Epithelial cell of esophagus (primary cell): ENCODE measurements around the gene AGPAT3.

Source experiments
- DNase-seq: peaks from one replicate; pipeline ENCODE4 v3.0.0; 2010; ENCODE audit warnings: low read depth
- H3K4me3 ChIP-seq: 2 replicates; pipeline ENCODE4 v1.5.1; 2011; ENCODE audit warnings: mild to moderate bottlenecking, low read length, control low read depth
- CTCF ChIP-seq: IDR thresholded peaks from 2 replicates; pipeline ENCODE4 v1.5.1; 2011; ENCODE audit warnings: low read depth, mild to moderate bottlenecking, low read length, control low read depth, inconsistent platforms; ENCODE audit not compliant: insufficient read depth; ENCODE audit errors: missing control alignments

Gene AGPAT3

DNA sequence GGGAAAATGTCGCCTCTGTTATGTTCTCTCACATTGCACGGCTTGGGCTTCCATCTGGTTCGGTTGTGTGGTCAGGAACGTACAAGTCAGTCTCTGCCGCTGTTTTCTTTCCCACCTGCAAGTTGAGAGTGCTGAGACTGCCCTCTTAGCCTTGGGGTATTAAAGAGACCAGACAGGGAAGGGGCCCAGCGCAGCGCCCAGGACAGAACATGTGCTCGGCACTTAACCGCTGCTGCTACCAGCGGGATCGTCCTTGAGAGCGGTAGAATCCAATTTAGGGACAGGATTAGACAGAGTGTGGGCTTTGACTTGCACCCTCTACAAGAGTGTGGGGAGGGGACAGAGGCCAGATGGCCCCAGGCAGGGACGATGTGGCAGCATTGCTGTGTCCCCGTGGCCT is 17.7 kb upstream of the AGPAT3 start:
- no peak for DNase-seq
- no peak for TF ChIP-seq CTCF
- H3K4me3 ChIP-seq = no peak overlapping the region

DNA sequence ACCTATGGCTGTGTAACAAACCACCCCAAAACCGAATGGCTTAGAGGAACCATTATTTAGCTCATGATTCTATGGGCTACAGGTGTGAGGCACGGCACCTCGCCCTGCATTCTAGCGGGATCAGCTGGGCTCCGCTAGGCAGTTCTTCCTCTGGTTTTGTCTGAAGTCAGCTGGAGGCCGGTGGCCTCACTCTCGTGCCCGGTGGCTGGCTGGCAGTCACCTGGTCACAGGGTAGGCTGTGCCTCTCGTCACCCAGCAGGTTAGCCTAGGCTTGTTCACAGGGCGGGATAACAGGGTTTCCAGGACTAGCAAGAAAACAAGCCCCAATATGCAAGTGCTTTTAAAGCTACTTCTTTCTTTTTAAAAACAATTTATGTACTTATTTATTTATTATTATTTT is 16.3 kb upstream of the AGPAT3 start:
- TF ChIP-seq CTCF = no peak
- no peak overlapping the region for H3K4me3 ChIP-seq
- no peak for DNase-seq

DNA sequence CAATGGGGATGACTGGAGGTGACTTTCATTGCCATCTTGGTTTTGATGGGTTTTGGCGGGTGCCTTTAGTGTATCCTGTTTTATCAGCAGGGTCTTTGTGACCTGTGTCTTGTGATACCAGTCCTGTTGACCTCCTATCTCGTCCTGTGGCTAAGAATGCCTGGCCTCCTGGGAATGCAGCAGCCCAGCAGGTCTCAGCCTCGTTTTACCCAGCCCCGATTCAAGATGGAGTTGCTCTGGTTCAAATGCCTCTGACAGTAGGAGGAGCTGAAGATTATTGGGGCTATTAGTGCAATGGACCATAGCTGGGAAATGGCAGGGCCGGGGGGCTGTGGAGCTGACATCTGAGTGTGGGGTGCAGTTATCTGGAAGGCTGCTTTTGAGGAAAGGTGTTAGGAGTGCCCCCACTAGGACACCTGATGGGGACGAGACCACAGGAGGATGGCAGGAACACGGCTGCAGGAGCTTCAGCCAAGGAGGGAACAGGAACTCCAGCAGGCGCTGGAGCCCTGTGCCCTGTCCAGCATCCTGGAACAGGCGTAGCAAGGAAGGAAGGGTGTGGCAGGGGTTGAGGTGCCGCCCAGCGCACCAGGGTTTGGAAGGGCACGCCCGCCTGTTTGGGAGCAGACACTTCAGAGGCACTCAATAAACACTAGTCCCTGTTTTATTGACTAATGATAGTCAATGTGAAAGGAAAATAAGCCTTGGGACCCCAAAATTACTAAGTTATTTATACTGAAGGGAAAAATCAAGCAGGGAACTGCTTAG is 15.3 kb upstream of the AGPAT3 start:
- no peak for DNase-seq
- no peak overlapping the region for H3K4me3 ChIP-seq
- no peak for TF ChIP-seq CTCF

DNA sequence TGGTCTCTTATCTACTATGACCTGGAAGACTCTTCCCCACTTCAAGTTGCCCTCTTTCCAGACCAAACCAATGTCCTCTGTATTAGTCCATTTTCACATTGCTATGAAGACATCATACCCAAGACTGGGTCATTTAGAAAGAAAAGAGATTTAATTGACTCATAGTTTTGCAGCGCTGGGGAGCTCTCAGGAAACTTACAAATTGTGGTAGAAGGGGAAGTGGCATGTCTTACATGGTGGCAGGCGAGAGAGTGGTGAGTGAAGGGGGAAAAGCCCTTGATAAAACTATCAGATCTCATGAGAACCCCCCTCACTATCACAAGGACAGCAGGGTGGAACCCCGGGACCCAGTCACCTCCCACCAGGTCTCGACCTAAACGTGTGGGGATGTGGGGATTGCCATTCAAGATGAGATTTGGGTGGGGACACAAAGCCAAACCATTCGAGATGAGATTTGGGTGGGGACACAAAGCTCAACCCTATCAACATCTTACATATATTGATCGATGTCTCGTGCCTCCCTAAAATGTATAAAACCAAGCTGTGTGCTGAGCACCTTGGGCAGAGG is 14.2 kb upstream of the AGPAT3 start:
- TF ChIP-seq CTCF = no peak
- no peak for DNase-seq
- H3K4me3 ChIP-seq = no peak overlapping the region

GRCh38 chr21:43851593-43851992 is 13.4 kb upstream of the AGPAT3 start:
- TF ChIP-seq CTCF = no peak
- no peak overlapping the region for H3K4me3 ChIP-seq
- no peak for DNase-seq

- TF ChIP-seq CTCF = no peak
- no peak for DNase-seq
- H3K4me3 ChIP-seq = no peak overlapping the region
These were observed 10.9 kb upstream of the AGPAT3 start for GRCh38 chr21:43853851-43854772.
